HG03442 (cell line): ENCODE measurements around the gene ANKRD55.
"Not testable (repeated sequence)": the region's sequence is repeated elsewhere in the genome, so short reads cannot be mapped to it uniquely, and the experiment has no call there.

Experiments
- ATAC-seq: cut with Tn5 transposase; IDR thresholded peaks from one replicate; pipeline ENCODE4 v1.9.1; 2021; ENCODE audit warnings: mild to moderate bottlenecking, moderate library complexity; ENCODE audit not compliant: unreplicated experiment

Gene ANKRD55

DNA sequence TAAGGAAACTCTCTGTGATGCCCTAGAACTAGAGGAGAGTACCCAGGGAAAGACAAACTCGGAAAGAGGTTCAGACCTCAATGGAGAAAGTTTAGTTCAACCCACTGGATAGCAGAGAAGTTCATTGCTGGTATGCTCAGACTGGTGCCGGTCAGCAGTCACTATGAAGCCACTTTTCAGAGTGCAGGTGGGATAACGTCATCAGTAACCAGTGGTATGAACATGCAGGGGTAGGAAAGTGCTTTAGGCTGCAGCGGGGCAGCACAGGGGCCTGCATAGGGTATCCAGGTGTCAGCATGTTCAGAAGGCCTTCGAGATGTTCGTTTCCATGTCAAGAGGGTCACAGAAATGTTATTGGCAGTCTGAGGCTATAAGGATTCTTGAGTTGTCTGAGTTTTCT is 20.8 kb upstream of the ANKRD55 start:
- no peak for ATAC-seq

DNA sequence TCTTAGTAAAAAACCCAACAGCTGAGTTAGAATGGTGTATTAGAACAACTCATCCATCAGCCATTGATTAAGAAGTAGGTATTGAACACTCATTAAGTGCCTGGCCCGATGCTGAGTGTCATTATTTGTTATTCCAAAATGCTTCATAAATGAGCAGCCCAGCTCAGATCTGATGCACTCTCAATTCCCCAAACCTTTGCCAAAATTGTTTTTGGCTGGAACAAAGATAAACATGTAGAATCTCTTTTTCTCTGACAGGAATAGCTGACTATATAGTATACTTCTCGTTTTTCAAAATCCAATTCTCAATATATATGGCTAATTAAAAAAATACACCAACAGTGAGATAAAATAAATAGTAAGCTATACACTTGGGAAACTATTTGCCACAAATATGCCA is 20.0 kb upstream of the ANKRD55 start:
- ATAC-seq, result no peak

DNA sequence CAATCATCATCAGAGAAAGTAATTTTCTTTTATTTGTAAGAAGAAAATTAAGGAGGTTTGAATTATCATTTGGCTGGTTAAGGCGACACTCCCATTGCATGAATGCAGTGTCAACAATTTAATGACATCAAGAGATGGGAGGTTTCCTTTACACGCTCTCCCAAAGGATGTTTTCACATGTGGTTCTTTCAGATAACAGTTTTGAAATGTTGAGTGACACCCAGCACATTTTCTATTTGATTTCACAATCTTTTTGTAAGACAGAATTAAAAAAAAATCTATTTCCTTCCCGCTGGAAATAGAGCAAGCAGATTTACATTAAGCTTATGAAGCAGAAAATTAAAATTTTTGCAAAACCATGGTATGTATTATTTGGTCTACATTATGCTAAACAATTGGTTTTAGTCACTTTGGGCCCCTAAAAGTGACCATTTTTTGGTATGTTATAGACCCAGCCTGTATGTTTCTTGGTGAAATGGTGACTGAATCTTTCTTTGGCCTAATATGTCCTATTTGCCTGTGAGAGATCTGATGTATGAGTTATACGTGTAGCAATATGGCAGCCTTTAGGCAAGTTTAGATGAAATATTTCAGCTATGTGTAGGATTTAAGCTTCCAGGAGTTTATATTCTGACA is 18.9 kb upstream of the ANKRD55 start:
- ATAC-seq, result no peak

GRCh38 chr5:56251440-56251839 is 18.3 kb upstream of the ANKRD55 start:
- ATAC-seq, result no peak

- ATAC-seq, result no peak
These were observed 16.9 kb upstream of the ANKRD55 start for GRCh38 chr5:56250011-56250410.

- not testable (repeated sequence) for ATAC-seq
These were observed 16.0 kb upstream of the ANKRD55 start for GRCh38 chr5:56249085-56249484.

GRCh38 chr5:56247592-56247991 is 14.5 kb upstream of the ANKRD55 start:
- no peak for ATAC-seq

- ATAC-seq, result no peak
These were observed 13.6 kb upstream of the ANKRD55 start for GRCh38 chr5:56246769-56247168.

DNA sequence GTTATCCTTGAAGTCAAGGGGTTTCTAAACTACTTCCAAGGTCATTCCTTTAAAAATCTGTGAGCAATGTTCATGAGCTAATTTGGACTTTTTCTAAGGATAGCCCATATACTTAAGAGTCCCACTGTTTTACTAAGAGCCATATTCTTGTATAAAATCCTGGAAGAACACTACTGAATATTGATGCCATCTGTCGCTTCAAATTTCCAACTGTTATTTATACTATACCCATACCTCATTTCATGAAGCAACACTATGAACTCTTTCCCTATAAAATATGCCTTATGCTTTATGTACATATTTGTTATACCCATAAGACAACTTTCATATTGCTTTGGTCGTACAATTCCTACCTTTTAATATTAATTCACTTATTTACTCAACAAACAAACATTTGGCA is 12.4 kb upstream of the ANKRD55 start:
- no peak for ATAC-seq

DNA sequence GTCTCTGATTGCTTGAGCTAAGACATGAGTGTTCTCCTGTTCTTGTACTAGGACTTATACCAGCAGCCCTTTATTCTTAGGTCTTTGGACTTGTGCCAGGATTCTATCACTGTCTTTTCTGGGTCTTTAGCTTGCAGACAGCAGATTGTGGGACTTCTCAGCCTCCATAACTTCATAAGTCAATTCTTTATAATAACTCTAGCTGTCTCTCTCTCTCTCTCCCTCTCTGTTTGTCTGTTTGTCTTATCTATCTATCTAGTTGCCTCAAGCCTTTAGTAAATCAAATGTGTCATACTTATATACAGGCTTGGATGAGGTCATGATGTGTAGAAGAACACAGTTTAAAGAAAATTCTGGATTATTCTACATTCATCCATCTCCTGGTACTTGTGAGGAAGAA is 11.5 kb upstream of the ANKRD55 start:
- no peak for ATAC-seq

GRCh38 chr5:56242271-56242670 is 9.1 kb upstream of the ANKRD55 start:
- ATAC-seq, result not testable (repeated sequence)

- ATAC-seq, result no peak
These were observed 592 bp downstream of the ANKRD55 start for GRCh38 chr5:56232538-56232937.

GRCh38 chr5:56230576-56230975 is 2.6 kb downstream of the ANKRD55 start:
- ATAC-seq, result no peak

- no peak for ATAC-seq
These were observed 4.0 kb downstream of the ANKRD55 start for GRCh38 chr5:56229111-56229510.

DNA sequence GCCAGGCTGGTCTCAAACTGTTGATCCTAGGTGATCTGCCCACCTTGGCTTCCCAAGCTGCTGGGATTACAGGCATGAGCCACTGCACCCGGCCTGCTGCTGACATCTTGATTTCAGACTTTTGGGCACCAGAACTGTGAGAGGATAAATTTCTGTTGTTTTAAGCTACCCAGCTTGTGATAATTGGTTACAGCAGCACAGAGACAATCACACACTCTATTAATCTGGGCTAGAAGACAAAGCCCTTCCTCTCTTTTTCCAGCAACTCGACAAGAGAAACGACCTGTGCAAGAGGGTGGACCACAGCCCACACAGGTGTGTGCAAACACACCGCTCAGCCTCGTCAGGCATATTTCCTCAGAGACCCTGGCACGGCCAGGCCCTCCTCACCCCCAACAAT is 4.5 kb downstream of the ANKRD55 start:
- no peak for ATAC-seq

GRCh38 chr5:56227691-56228090 is 5.4 kb downstream of the ANKRD55 start:
- no peak for ATAC-seq

DNA sequence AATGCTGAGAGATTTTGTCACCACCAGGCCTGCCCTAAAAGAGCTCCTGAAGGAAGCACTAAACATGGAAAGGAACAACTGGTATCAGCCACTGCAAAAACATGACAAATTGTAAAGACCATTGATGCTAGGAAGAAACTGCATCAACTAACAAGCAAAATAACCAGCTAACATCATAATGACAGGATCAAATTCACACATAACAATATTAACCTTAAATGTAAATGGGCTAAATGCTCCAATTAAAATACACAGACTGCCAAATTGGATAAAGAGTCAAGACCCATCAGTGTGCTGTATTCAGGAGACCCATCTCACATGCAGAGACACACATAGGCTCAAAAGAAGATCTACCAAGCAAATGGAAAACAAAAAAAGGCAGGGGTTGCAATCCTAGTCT is 9.8 kb downstream of the ANKRD55 start:
- not testable (repeated sequence) for ATAC-seq

- not testable (repeated sequence) for ATAC-seq
These were observed 11.5 kb downstream of the ANKRD55 start for GRCh38 chr5:56221601-56222000.

DNA sequence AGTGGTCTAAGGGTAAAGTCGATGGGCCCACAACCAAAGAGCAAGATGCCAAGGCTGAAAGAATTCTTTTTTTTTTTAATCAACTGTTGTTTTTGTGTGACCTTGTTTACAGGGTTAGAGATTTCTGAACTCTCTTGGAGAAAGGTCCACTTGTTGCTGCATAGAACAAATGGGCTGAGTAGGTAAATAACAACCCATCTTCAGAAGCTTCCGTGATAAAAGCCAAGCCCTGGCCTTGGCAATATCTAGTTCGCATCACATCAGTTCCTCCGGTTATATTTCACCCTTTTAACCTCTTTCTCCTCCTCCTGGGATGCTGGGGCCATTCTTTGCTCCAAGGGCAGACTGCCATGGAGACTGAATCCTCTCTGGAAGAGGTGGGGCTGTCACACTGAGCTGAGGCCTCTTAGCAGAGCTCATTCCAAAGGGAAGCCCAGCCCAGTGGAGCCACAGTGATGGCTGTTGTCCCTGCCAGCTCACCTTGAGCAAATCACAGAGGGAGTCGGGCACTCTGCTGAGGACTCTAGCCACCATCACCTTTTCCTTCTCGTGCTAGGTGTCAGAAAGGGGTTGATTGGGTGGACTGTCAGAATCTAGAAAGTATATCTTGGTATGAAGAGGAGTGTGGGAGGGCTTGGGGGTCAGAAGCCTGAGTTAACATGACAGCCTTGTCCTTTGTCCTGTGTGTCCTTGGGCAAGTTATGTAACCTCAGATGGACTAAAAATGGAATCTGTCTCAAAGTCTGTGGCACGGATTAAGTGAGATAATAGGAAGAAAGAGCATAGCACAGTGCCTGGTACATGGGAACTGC is 17.9 kb downstream of the ANKRD55 start:
- no peak for ATAC-seq

DNA sequence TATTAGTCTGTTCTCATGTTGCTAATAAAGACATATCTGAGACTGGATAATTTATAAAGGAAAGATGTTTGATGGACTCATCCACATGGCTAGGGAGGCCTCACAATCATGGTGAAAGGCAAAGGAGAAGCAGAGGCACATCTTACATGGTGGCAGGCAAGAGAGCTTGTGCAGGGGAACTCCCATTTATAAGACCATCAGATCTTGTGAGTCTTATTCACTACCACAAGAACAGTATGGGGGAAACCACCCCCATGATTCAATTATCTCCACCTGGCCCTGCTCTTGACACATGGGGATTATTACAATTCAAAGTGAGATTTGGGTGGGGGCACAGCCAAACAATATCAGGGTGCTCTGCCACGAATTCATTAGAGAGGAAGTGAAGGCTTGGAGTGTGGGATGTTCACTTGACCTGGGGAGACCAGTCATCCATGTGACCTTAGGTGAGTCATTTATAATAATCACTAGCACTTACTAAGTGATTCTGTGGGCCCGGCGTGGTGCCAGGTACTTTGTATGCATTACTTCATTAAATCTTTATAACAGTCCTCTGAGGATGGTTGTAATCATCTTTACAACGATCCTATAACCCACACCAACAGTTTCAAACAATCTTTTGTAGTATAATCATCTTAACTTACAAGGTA is 19.1 kb downstream of the ANKRD55 start:
- ATAC-seq, result not testable (repeated sequence)

DNA sequence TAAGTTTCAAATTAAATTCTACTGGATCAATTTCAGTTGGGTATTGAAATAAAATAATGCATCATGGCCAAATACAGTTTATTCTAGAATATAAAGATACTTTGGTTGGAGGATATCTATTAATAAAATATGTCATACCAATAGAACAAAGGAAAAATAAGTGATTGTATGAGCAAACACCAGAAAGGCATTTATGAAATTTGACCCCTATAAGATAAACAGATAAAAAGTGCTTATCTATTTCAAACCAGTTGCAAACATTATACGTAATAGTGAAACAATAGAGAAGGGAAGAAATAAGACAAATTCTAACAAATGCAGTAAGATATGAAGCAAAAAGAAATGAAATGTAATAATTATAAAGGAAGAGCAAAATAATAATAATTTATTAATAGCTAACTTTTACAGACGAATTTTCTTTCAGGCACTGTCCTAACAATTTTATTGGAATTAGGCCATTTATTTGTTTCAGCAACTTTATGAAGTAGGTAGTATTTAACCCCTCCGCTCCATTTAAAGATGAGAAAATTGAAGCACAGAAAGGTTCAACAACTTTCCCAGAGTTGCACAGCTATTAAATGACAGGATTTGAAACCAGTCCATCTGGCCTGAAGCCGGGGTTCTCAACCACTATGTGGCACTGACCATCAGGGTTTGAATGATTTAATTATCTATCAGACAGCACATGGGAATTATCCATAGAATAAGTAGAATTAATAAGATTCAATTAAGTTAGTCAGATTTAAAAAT is 20.8 kb downstream of the ANKRD55 start:
- no peak for ATAC-seq
